Osteoblast (primary cell): Measurements from ENCODE around the gene SLMAP. TPM values are rescaled to one million over a fixed set of nuclear protein-coding genes. Genes with fewer than 3 reads are reported as not detected.
A peak's percentile ranks its signal among the peaks of the same experiment; 100 is the strongest.

Experiments
- DNase-seq: peaks from one replicate; pipeline ENCODE4 v3.0.0; 2011; ENCODE audit warnings: low spot score, mixed read lengths; ENCODE audit not compliant: insufficient read length; ENCODE audit errors: missing footprints
- H2AFZ ChIP-seq: 2 replicates; pipeline ENCODE4 v1.6.0; 2011; ENCODE audit warnings: mild to moderate bottlenecking, low read length
- H3K27ac ChIP-seq: 2 replicates; pipeline ENCODE4 v1.5.1; 2011; ENCODE audit warnings: mild to moderate bottlenecking, low read depth, low read length, moderate library complexity
- H3K27me3 ChIP-seq: 2 replicates; pipeline ENCODE4 v1.6.0; 2012; ENCODE audit warnings: mild to moderate bottlenecking, control low read depth, inconsistent platforms, low read length, moderate library complexity; ENCODE audit not compliant: insufficient read depth
- H3K36me3 ChIP-seq: 2 replicates; pipeline ENCODE4 v1.5.1; 2011; ENCODE audit warnings: mild to moderate bottlenecking, low read length, control low read depth, moderate library complexity; ENCODE audit not compliant: insufficient read depth
- H3K4me1 ChIP-seq: 2 replicates; pipeline ENCODE4 v1.5.1; 2011; ENCODE audit warnings: mild to moderate bottlenecking, low read length, control low read depth, moderate library complexity; ENCODE audit not compliant: insufficient read depth
- H3K4me2 ChIP-seq: 2 replicates; pipeline ENCODE4 v1.6.0; 2011; ENCODE audit warnings: mild to moderate bottlenecking, low read length; ENCODE audit not compliant: insufficient read depth
- H3K4me3 ChIP-seq: fragments of 200-600 bp; sonication (generic); 3 replicates; pipeline ENCODE4 v1.5.1; 2012; ENCODE audit warnings: mild to moderate bottlenecking, low read length, inconsistent platforms; ENCODE audit not compliant: insufficient read depth
- H3K79me2 ChIP-seq: 2 replicates; pipeline ENCODE4 v1.6.0; 2012; ENCODE audit warnings: mild to moderate bottlenecking, low read length, control low read depth, inconsistent platforms; ENCODE audit not compliant: insufficient read depth
- H3K9me3 ChIP-seq: 2 replicates; pipeline ENCODE4 v1.5.1; 2011; ENCODE audit warnings: low read depth, low read length, control low read depth
- H4K20me1 ChIP-seq: 2 replicates; pipeline ENCODE4 v1.6.0; 2012; ENCODE audit warnings: mild to moderate bottlenecking, low read length, control low read depth; ENCODE audit not compliant: insufficient read depth
- total RNA-seq: library from RNA; depleted of rRNA; stranded (reverse); fragments of >200 nt; gene quantifications from 2 replicates; pipeline ENCODE4 v1.2.3, GENCODE V29; 2012
- TF ChIP-seq, protein P1 (sequence below): IDR thresholded peaks from 2 replicates; pipeline ENCODE4 v1.5.1; 2011; ENCODE audit warnings: mild to moderate bottlenecking, low read depth, low read length, moderate library complexity; ENCODE audit errors: extremely low read depth

SLMAP gene
- total RNA-seq, 1 donor: 50.7 TPM

DNA sequence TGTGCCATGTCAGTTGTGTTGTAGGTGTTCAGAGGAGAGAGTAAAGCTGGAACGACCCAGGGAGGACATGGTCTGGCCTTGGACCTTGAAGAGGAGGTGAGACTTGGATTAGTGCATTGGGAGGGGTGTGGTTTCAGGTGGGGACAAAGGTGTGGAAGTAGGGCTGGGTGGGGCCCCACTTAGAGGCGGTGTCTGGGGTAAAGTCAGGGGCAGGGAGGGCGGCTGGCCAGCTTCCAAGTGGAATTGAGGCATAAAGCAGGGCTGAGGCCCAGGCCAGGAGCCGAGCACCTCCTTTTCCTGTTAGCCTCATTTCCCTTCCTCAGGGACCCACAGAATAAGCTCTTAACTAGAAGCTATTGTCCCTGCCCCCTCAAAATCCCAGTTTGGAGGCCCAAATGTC, 215.9 kb downstream of the SLMAP start:
- Histone ChIP-seq H3K79me2 (no peaks in the 10 kb centered on the region), H2AFZ (no peak overlapping the region), H3K27me3 (no peaks in the 10 kb centered on the region), H3K4me1 (peaks cover 31% of the 10 kb centered on the region), H3K27ac (no peak overlapping the region), H3K9me3 (no peaks in the 10 kb centered on the region), H3K4me2 (no peak overlapping the region), H3K36me3 (no peaks in the 10 kb centered on the region), H3K4me3 (no peak overlapping the region), H4K20me1 (no peaks in the 10 kb centered on the region)
- TF ChIP-seq, protein P1, sequence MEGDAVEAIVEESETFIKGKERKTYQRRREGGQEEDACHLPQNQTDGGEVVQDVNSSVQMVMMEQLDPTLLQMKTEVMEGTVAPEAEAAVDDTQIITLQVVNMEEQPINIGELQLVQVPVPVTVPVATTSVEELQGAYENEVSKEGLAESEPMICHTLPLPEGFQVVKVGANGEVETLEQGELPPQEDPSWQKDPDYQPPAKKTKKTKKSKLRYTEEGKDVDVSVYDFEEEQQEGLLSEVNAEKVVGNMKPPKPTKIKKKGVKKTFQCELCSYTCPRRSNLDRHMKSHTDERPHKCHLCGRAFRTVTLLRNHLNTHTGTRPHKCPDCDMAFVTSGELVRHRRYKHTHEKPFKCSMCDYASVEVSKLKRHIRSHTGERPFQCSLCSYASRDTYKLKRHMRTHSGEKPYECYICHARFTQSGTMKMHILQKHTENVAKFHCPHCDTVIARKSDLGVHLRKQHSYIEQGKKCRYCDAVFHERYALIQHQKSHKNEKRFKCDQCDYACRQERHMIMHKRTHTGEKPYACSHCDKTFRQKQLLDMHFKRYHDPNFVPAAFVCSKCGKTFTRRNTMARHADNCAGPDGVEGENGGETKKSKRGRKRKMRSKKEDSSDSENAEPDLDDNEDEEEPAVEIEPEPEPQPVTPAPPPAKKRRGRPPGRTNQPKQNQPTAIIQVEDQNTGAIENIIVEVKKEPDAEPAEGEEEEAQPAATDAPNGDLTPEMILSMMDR: no peak
- no peak for DNase-seq

DNA sequence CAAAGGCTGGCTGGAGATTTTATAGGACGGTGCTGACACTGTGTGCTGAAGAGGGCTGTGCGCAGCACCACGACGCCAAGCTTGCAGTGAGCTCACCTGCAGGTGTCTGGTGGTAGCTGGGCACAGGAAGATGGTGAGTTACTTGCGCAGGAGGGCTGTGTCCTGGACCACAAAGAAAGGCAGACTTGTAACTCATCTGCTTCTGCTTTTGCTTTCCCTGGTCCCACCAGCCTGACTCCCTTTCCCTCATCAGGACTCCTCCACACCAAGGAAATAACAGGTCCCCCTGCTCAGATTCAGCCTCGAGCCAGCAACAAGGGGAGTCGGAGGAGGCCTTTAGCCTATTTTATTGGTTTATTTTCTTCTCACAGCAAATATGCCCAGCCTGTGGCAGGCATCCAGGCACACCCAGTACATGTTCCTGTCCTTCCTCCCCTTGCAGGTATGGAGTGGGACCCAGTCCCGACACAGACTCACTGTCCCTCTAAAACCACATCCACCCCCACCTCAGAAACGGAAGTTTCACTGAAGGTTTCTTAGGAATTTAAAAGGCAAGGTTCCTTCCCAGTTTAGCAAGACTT, 216.5 kb downstream of the SLMAP start:
- Histone ChIP-seq H3K4me3 (no peak overlapping the region), H4K20me1 (no peaks in the 10 kb centered on the region), H3K27me3 (no peaks in the 10 kb centered on the region), H3K27ac (no peak overlapping the region), H3K4me2 (no peak overlapping the region), H2AFZ (no peak overlapping the region), H3K4me1 (peaks cover 32% of the 10 kb centered on the region), H3K9me3 (no peaks in the 10 kb centered on the region), H3K79me2 (no peaks in the 10 kb centered on the region), H3K36me3 (no peaks in the 10 kb centered on the region)
- peak; percentile 50 for DNase-seq
- TF ChIP-seq, protein P1: no peak

- no peak overlapping the region for H3K4me2 ChIP-seq
- peak overlapping the region; percentile 51 for H3K27ac ChIP-seq
- no peak overlapping the region for H3K4me3 ChIP-seq
- H4K20me1 ChIP-seq: no peaks in the 10 kb centered on the region
- no peak overlapping the region for H2AFZ ChIP-seq
- H3K9me3 ChIP-seq: no peaks in the 10 kb centered on the region
- H3K27me3 ChIP-seq: no peaks in the 10 kb centered on the region
- H3K4me1 ChIP-seq: peaks cover 41% of the 10 kb centered on the region
- DNase-seq: peak; percentile 23
- H3K79me2 ChIP-seq: no peaks in the 10 kb centered on the region
- H3K36me3 ChIP-seq: no peaks in the 10 kb centered on the region
- TF ChIP-seq, protein P1: no peak
Measured at GRCh38 chr3:57973715-57974477, 217.8 kb downstream of the SLMAP start.

- H3K36me3 ChIP-seq: no peaks in the 10 kb centered on the region
- peaks cover 35% of the 10 kb centered on the region for H3K4me1 ChIP-seq
- no peaks in the 10 kb centered on the region for H3K27me3 ChIP-seq
- TF ChIP-seq, protein P1: no peak
- H3K4me2 ChIP-seq: peak overlapping the region; percentile 5
- H3K9me3 ChIP-seq: no peaks in the 10 kb centered on the region
- H2AFZ ChIP-seq: no peak overlapping the region
- H4K20me1 ChIP-seq: no peaks in the 10 kb centered on the region
- H3K27ac ChIP-seq: peak overlapping the region; percentile 53
- H3K79me2 ChIP-seq: no peaks in the 10 kb centered on the region
- no peak overlapping the region for H3K4me3 ChIP-seq
- DNase-seq: peak; percentile 94
Measured at GRCh38 chr3:57974796-57975388, 218.8 kb downstream of the SLMAP start.
